H1 (cell line): ENCODE data around the gene IP6K3. TPM values are rescaled to one million over a fixed set of nuclear protein-coding genes. Genes with fewer than 3 reads are reported as not detected.

Experiments used
- CTCF ChIA-PET: fragments of 300-600 bp; sonication (Branson Sonifier 250); formaldehyde crosslinking; loops from one replicate; lab custom pipeline; 2021; ENCODE audit not compliant: partially characterized antibody; lab: Charles Lee
- POLR2A ChIA-PET: fragments of 300-600 bp; sonication (Branson Sonifier 250); formaldehyde crosslinking; loops from one replicate; lab custom pipeline; 2021; ENCODE audit warnings: inconsistent platforms; ENCODE audit not compliant: partially characterized antibody; lab: Charles Lee
- DNase-seq, 2 experiments: peaks; one replicate each; pipeline versions ENCODE4 v3.0.0 to v3.0.0-alpha.2; 2010 to 2022; ENCODE audit warnings: low spot score in 2 of 2, low read depth in 1 of 2, mixed read lengths in 1 of 2
- FAIRE-seq: peaks from 2 replicates; lab custom pipeline; 2011; peaks lifted over from hg19 to GRCh38; lab: Jason Lieb, UNC
- H2AFZ ChIP-seq: 2 replicates; pipeline ENCODE4 v1.8.1; 2012; ENCODE audit warnings: low read length, inconsistent platforms
- H2AK5ac ChIP-seq: 2 replicates; pipeline ENCODE4 v1.6.1; 2013; ENCODE audit warnings: low read depth, low read length
- H2BK120ac ChIP-seq: replicated peaks from 2 replicates; pipeline ENCODE3; 2013; ENCODE audit warnings: low read depth, low read length, inconsistent platforms
- H2BK12ac ChIP-seq: 2 replicates; pipeline ENCODE4 v1.6.1; 2013; ENCODE audit warnings: low read depth, low read length
- H2BK15ac ChIP-seq: 2 replicates; pipeline ENCODE4 v1.6.1; 2013; ENCODE audit warnings: low read length
- H2BK20ac ChIP-seq: 2 replicates; pipeline ENCODE4 v1.6.1; 2013; ENCODE audit warnings: low read length
- H2BK5ac ChIP-seq: 2 replicates; pipeline ENCODE4 v1.6.1; 2013; ENCODE audit warnings: low read depth, low read length
- H3K14ac ChIP-seq: 2 replicates; pipeline ENCODE4 v1.6.1; 2013; ENCODE audit warnings: inconsistent platforms; ENCODE audit not compliant: insufficient read length
- H3K18ac ChIP-seq: 2 replicates; pipeline ENCODE4 v1.6.1; 2013; ENCODE audit warnings: low read length; ENCODE audit errors: extremely low read depth
- H3K23ac ChIP-seq: 2 replicates; pipeline ENCODE4 v1.6.1; 2013; ENCODE audit warnings: inconsistent platforms; ENCODE audit not compliant: insufficient read length
- H3K23me2 ChIP-seq: 2 replicates; pipeline ENCODE4 v1.6.1; 2013; ENCODE audit warnings: low read depth, low read length
- H3K27ac ChIP-seq: 2 replicates; pipeline ENCODE4 v1.6.1; 2011; ENCODE audit warnings: low read depth, low read length, inconsistent platforms
- H3K27me3 ChIP-seq, 4 experiments: replicated peaks in 1 of 4; 1 replicate in 1 of 4; 2 replicates in 3 of 4; pipeline versions ENCODE4 v1.6.1 to v1.8.1; 2011 to 2013; ENCODE audit warnings: low read length in 3 of 4, mild to moderate bottlenecking in 3 of 4, inconsistent platforms in 2 of 4, mixed read lengths in 2 of 4, moderate library complexity in 1 of 4; ENCODE audit not compliant: control insufficient read depth in 3 of 4, insufficient read depth in 3 of 4; ENCODE audit errors: extremely low read depth in 1 of 4
- H3K36me3 ChIP-seq, 4 experiments: 2 replicates each; pipeline versions ENCODE4 v1.6.1 to v1.8.1; 2011 to 2013; ENCODE audit warnings: mild to moderate bottlenecking in 4 of 4, low read length in 3 of 4, moderate library complexity in 2 of 4, control low read depth in 1 of 4, inconsistent platforms in 1 of 4; ENCODE audit not compliant: insufficient read depth in 4 of 4, control insufficient read depth in 2 of 4
- H3K4ac ChIP-seq: replicated peaks from 2 replicates; pipeline ENCODE3; 2013; ENCODE audit warnings: low read length, low read depth, mixed read lengths, inconsistent platforms; ENCODE audit not compliant: insufficient read length
- H3K4me1 ChIP-seq, 4 experiments: replicated peaks in 1 of 4; 1 replicate in 1 of 4; 2 replicates in 3 of 4; pipeline versions ENCODE4 v1.6.1 to v1.8.1; 2011 to 2013; ENCODE audit warnings: low read length in 3 of 4, inconsistent platforms in 2 of 4, mixed read lengths in 1 of 4; ENCODE audit not compliant: insufficient read depth in 4 of 4, control insufficient read depth in 3 of 4
- H3K4me2 ChIP-seq, 2 experiments: 2 replicates each; pipeline versions ENCODE4 v1.6.1 to v1.8.1; 2011 to 2013; ENCODE audit warnings: low read depth in 2 of 2, low read length in 2 of 2, control low read depth in 1 of 2, inconsistent platforms in 1 of 2, mild to moderate bottlenecking in 1 of 2; ENCODE audit not compliant: insufficient read depth in 1 of 2
- H3K4me3 ChIP-seq, 4 experiments: fragments of 200-600, 300-600 bp in 1 of 4; sonication (generic), shearing (Covaris generic), sonication (Bioruptor Twin) in 1 of 4; 2 replicates each; pipeline versions ENCODE4 v1.5.1 to v1.8.1; 2011 to 2016; ENCODE audit warnings: low read length in 4 of 4, low read depth in 3 of 4, control low read depth in 2 of 4, inconsistent platforms in 2 of 4, mild to moderate bottlenecking in 2 of 4, mixed read lengths in 1 of 4, moderate library complexity in 1 of 4; ENCODE audit not compliant: insufficient read depth in 2 of 4; ENCODE audit errors: extremely low read depth in 1 of 4
- H3K56ac ChIP-seq: replicated peaks from 2 replicates; pipeline ENCODE3; 2013; ENCODE audit warnings: low read depth, mild to moderate bottlenecking, mixed read lengths, low read length, inconsistent platforms; ENCODE audit not compliant: insufficient read length
- H3K79me1 ChIP-seq: 2 replicates; pipeline ENCODE4 v1.6.1; 2013; ENCODE audit warnings: low read depth, low read length, control low read depth
- H3K79me2 ChIP-seq, 2 experiments: 2 replicates each; pipeline versions ENCODE4 v1.6.1 to v1.8.1; 2012 to 2013; ENCODE audit warnings: low read length in 2 of 2, mild to moderate bottlenecking in 2 of 2, inconsistent platforms in 1 of 2; ENCODE audit not compliant: insufficient read depth in 2 of 2, control insufficient read depth in 1 of 2
- H3K9ac ChIP-seq, 4 experiments: replicated peaks in 1 of 4; 1 replicate in 1 of 4; 2 replicates in 3 of 4; pipeline versions ENCODE4 v1.6.1 to v1.8.1; 2011 to 2013; ENCODE audit warnings: low read depth in 3 of 4, low read length in 3 of 4, control low read depth in 2 of 4, mild to moderate bottlenecking in 2 of 4, moderate library complexity in 2 of 4, inconsistent platforms in 1 of 4; ENCODE audit errors: extremely low read depth in 1 of 4
- H3K9me3 ChIP-seq, 2 experiments: 2 replicates each; pipeline versions ENCODE4 v1.6.1 to v1.8.1; 2012 to 2013; ENCODE audit warnings: mild to moderate bottlenecking in 2 of 2, moderate library complexity in 2 of 2, control low read depth in 1 of 2, inconsistent platforms in 1 of 2, low read depth in 1 of 2, low read length in 1 of 2, mixed read lengths in 1 of 2; ENCODE audit not compliant: insufficient read depth in 2 of 2
- H4K20me1 ChIP-seq, 2 experiments: replicated peaks in 1 of 2; 2 replicates each; pipeline versions ENCODE3 to v1.8.1; 2011 to 2013; ENCODE audit warnings: inconsistent platforms in 2 of 2, low read length in 2 of 2, mild to moderate bottlenecking in 1 of 2; ENCODE audit not compliant: insufficient read depth in 2 of 2, control insufficient read depth in 1 of 2
- H4K5ac ChIP-seq: 2 replicates; pipeline ENCODE4 v1.6.1; 2013; ENCODE audit warnings: low read length, low read depth, mixed read lengths, inconsistent platforms; ENCODE audit not compliant: insufficient read length
- H4K8ac ChIP-seq: 2 replicates; pipeline ENCODE4 v1.8.0; 2013; ENCODE audit warnings: mild to moderate bottlenecking, moderate library complexity, low read length, inconsistent platforms; ENCODE audit not compliant: insufficient read depth; ENCODE audit errors: extremely low read depth
- H4K91ac ChIP-seq: replicated peaks from 2 replicates; pipeline ENCODE3; 2013; ENCODE audit warnings: low read length, mixed read lengths, inconsistent platforms; ENCODE audit not compliant: insufficient read length
- CHD1 ChIP-seq: IDR thresholded peaks from 2 replicates; pipeline ENCODE4 v1.6.1; 2012; ENCODE audit warnings: low read depth, low read length, improper control_type of control experiment
- CTBP2 ChIP-seq: IDR thresholded peaks from 2 replicates; pipeline ENCODE4 v1.7.0; 2011; ENCODE audit warnings: borderline replicate concordance, mild to moderate bottlenecking, moderate library complexity, mixed read lengths, low read length; ENCODE audit not compliant: insufficient read depth, insufficient read length
- EGR1 ChIP-seq: IDR thresholded peaks from 2 replicates; pipeline ENCODE4 v1.6.1; 2011; ENCODE audit warnings: low read depth, low read length, borderline replicate concordance
- EP300 ChIP-seq, 2 experiments: IDR thresholded peaks; 1 replicate in 1 of 2; 2 replicates in 1 of 2; pipeline ENCODE4 v1.6.1; 2011 to 2012; ENCODE audit warnings: low read depth in 2 of 2, low read length in 2 of 2, mild to moderate bottlenecking in 2 of 2, borderline replicate concordance in 1 of 2, inconsistent platforms in 1 of 2, moderate library complexity in 1 of 2
- RAD21 ChIP-seq, 2 experiments: IDR thresholded peaks in 1 of 2; conservative IDR thresholded peaks in 1 of 2; 2 replicates each; pipeline ENCODE4 v1.6.1; 2011; ENCODE audit warnings: low read depth in 2 of 2, low read length in 2 of 2, improper control_type of control experiment in 1 of 2, inconsistent platforms in 1 of 2, mild to moderate bottlenecking in 1 of 2, moderate library complexity in 1 of 2
- RFX5 ChIP-seq: IDR thresholded peaks from 2 replicates; pipeline ENCODE4 v1.6.1; 2011; ENCODE audit warnings: low read depth, low read length, improper control_type of control experiment, borderline replicate concordance
- WGBS, 2 experiments: shearing (Covaris generic) in 1 of 2; methylation state at CpG; one replicate each; pipeline versions ENCODE4 v1.1.6 to v1.1.7; 2013 to 2015; ENCODE audit warnings: low lambda C conversion rate in 2 of 2, mixed read lengths in 2 of 2, inconsistent platforms in 1 of 2, low coverage in 1 of 2, missing lambda C conversion rate in 1 of 2; ENCODE audit not compliant: insufficient replicate concordance in 2 of 2, insufficient coverage in 1 of 2, insufficient read length in 1 of 2; ENCODE audit errors: extremely low coverage in 1 of 2, missing lambda C conversion rate in 1 of 2; 5-methylcytosine and 5-hydroxymethylcytosine counted together
- polyA plus RNA-seq, 7 experiments: library from polyadenylated mRNA; depleted of rRNA in 3 of 7; stranded (reverse) in 5 of 7; unstranded in 2 of 7; fragments of >200 nt in 5 of 7; fragments of 200-250 nt in 2 of 7; gene quantifications; 1 replicate in 5 of 7; 2 replicates in 1 of 7; 4 replicates in 1 of 7; pipeline versions ENCODE4 v1.2.1 to v1.2.3, GENCODE V29; 2011 to 2013; ENCODE audit warnings: missing spikeins in 2 of 7, mixed read lengths in 2 of 7
- total RNA-seq: library from RNA; stranded (reverse); fragmentation: NEBNext Ultra II Directional; extraction: Animal tissue kit (Norgen Biotek cat#: 25700); gene quantifications from 2 replicates; pipeline ENCODE4 v1.2.1, GENCODE V29; 2021

The IP6K3 gene
- total and polyA plus RNA-seq, 2 of the 8 experiments (the other 6 are each of a cell fraction or from before 2014, with no cell fraction given), result 0.22 to 0.73 TPM

DNA sequence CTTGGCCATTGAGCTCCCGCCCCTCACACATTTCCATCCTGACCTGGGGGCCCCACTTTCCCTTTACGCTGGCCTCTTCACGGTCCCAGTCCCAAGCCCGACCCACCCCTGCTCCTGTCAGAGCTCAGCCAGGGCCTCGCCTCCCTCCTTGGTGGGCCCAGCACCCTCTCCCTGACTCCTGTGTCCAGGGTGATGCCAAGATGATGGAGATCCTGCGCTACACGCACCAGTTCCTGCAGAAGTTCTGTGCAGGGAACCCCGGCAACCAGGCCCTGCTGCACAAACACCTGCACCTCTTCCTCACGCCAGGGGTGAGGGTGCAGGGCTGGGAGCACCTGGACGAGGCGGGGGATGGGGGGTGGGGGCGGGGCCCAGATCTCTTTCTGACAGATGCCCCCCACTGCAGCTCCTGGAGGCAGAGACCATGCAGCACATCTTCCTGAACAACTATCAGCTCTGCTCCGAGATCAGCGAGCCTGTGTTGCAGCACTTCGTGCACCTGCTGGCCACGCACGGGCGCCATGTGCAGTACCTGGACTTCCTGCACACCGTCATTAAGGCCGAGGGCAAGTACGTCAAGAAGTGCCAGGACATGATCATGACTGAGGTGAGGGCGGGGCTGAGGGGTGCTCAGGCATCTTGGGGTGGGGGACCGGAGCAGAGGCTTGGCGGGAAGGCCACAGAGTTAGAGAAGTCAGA, 68.3 kb downstream of the IP6K3 start:
- CTCF ChIA-PET, result interaction anchor here (0.7 to 1.5 kb wide), 6 partner anchors 12 to 93 kb away, joined by 3 to 7 read pairs (median 3); no protein-coding TSS in a partner anchor
- Histone ChIP-seq H3K23ac (no peak overlapping the region), H2BK20ac (no peak overlapping the region), H4K5ac (no peak overlapping the region), H2AFZ (no peak overlapping the region), H2BK15ac (no peak overlapping the region), H3K4me1 (no peaks in the 10 kb centered on the region), H3K27me3 (no peaks in the 10 kb centered on the region), H3K79me2 (no peaks in the 10 kb centered on the region), H4K20me1 (peaks cover 0 to 12% of the 10 kb centered on the region in 2 experiments), H3K23me2 (no peaks in the 10 kb centered on the region), H3K9ac (no peak overlapping the region), H2BK12ac (no peak overlapping the region), H3K14ac (no peak overlapping the region), H4K8ac (no peak overlapping the region), H3K4ac (no peak overlapping the region), H3K56ac (no peak overlapping the region), H2BK120ac (no peak overlapping the region), H3K27ac (no peak overlapping the region), H2BK5ac (no peak overlapping the region), H3K9me3 (no peaks in the 10 kb centered on the region), H3K4me3 (no peak overlapping the region), H3K4me2 (no peak overlapping the region), H4K91ac (no peak overlapping the region), H3K36me3 (peaks cover 7 to 33% (median 30%) of the 10 kb centered on the region in 4 experiments), H3K18ac (no peak overlapping the region), H2AK5ac (no peak overlapping the region), H3K79me1 (no peaks in the 10 kb centered on the region)
- FAIRE-seq, result no peak
- TF ChIP-seq RAD21 (IDR thresholded peaks at IDR 0.05 in 1 of 2, conservative IDR thresholded peaks at IDR 0.05 in 1 of 2; ENCODE audit: low read depth in 2 of 2, low read length in 2 of 2) (no peak), CTBP2 (no peak), EP300 (IDR thresholded peaks at IDR 0.05; ENCODE audit: borderline replicate concordance in 1 of 2, low read depth in 2 of 2, low read length in 2 of 2) (no peak), RFX5 (no peak), CHD1 (no peak), EGR1 (no peak)
- POLR2A ChIA-PET, result interaction anchor here (1.0 to 1.5 kb wide), 3 partner anchors 10 to 19 kb away, joined by 3 to 4 read pairs (median 3); no protein-coding TSS in a partner anchor
- no peak for DNase-seq
- 99% methylated on average over 12 of the region's 24 CpGs; no CpG with 5 or more reads in 1 of the 2 experiments for WGBS, 2 experiments
